Measurements from ENCODE around the gene MPHOSPH6. TPM values are rescaled to one million over a fixed set of nuclear protein-coding genes. Genes with fewer than 3 reads are reported as not detected.

MPHOSPH6 gene
- total RNA-seq, 1 donor: 38.4 TPM

DNA sequence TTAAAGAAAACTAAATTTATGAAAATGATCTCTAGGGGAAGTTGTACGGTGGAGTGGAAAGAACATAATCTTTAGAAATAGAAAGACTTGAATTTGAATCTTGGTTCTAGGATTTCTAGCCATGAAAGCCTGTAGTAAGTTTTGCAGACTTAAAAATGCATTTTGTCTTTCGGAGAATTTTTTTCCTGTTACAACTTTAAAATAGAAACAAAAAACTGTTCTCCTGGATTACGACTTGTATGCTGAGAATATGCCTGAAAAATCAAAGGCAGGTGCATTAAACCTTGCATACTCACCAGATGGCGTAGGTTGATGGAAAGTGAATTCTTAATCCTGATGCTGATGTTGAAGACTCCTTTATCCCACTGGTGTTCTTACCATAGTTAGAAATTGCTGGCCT is 7.5 kb upstream of the MPHOSPH6 start:
- no peak for DNase-seq (ENCODE audit: low read depth)
- TF ChIP-seq, protein P1, sequence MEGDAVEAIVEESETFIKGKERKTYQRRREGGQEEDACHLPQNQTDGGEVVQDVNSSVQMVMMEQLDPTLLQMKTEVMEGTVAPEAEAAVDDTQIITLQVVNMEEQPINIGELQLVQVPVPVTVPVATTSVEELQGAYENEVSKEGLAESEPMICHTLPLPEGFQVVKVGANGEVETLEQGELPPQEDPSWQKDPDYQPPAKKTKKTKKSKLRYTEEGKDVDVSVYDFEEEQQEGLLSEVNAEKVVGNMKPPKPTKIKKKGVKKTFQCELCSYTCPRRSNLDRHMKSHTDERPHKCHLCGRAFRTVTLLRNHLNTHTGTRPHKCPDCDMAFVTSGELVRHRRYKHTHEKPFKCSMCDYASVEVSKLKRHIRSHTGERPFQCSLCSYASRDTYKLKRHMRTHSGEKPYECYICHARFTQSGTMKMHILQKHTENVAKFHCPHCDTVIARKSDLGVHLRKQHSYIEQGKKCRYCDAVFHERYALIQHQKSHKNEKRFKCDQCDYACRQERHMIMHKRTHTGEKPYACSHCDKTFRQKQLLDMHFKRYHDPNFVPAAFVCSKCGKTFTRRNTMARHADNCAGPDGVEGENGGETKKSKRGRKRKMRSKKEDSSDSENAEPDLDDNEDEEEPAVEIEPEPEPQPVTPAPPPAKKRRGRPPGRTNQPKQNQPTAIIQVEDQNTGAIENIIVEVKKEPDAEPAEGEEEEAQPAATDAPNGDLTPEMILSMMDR (IDR thresholded peaks at IDR 0.05; ENCODE audit: insufficient read depth, low read depth, low read length): no peak
- no peak overlapping the region for H3K4me3 ChIP-seq (ENCODE audit: low read depth, low read length)

GRCh38 chr16:82176204-82176603 is 6.2 kb upstream of the MPHOSPH6 start:
- TF ChIP-seq, protein P1 (IDR thresholded peaks at IDR 0.05; ENCODE audit: insufficient read depth, low read depth, low read length): no peak
- H3K4me3 ChIP-seq (ENCODE audit: low read depth, low read length): no peak overlapping the region
- no peak for DNase-seq (ENCODE audit: low read depth)

- no peak overlapping the region for H3K4me3 ChIP-seq (ENCODE audit: low read depth, low read length)
- TF ChIP-seq, protein P1 (IDR thresholded peaks at IDR 0.05; ENCODE audit: insufficient read depth, low read depth, low read length): no peak
- no peak for DNase-seq (ENCODE audit: low read depth)
Measured at GRCh38 chr16:82175627-82176026, 5.6 kb upstream of the MPHOSPH6 start.

GRCh38 chr16:82167670-82168069 is 2.4 kb downstream of the MPHOSPH6 start:
- DNase-seq (ENCODE audit: low read depth): no peak
- TF ChIP-seq, protein P1 (IDR thresholded peaks at IDR 0.05; ENCODE audit: insufficient read depth, low read depth, low read length): no peak

DNA sequence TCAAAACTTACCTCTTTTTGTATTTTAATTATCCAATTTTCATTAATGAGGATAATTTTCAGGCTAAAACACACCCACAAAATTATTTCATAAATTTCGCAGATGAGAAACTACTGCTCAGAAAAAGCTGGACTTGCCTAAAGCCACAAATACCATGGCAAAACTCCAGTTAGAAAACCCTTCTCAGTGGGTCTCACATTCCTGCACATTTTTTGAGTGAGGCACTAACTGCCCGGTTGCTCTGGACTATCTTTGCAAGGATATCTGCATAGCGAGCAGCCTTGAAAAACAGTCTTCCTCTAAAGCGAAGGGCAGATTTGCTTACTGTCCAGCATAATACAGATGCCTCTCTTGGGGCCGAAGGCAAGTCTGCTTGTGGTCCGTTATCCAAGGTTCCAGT is 9.8 kb downstream of the MPHOSPH6 start:
- peak; percentile 36 for DNase-seq (ENCODE audit: low read depth)
- no peak overlapping the region for H3K4me3 ChIP-seq (ENCODE audit: low read depth, low read length)
- TF ChIP-seq, protein P1 (IDR thresholded peaks at IDR 0.05; ENCODE audit: insufficient read depth, low read depth, low read length): no peak

More at GRCh38 chr16:82167670-82168069, 2.4 kb downstream of the MPHOSPH6 start:
- no peak overlapping the region for H3K4me3 ChIP-seq (ENCODE audit: low read depth, low read length)

GRCh38 chr16:82157836-82158235 is 12.2 kb downstream of the MPHOSPH6 start:
- H3K4me3 ChIP-seq (ENCODE audit: low read depth, low read length): no peak overlapping the region
- TF ChIP-seq, protein P1 (IDR thresholded peaks at IDR 0.05; ENCODE audit: insufficient read depth, low read depth, low read length): no peak
- DNase-seq (ENCODE audit: low read depth): peak; percentile 78

DNA sequence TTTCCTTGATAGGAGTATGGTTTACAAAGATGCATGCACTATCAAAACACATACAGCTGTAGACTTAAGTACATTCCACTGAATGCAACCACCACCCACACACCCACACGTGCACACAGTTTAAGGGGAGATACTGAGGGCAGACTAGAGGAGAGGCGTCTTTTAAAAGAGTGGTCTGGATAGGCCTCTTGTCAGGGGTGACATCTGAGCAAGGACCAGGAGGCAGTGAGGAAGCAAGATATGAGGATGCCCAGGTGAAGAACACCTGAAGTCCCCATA is 12.6 kb downstream of the MPHOSPH6 start:
- no peak overlapping the region for H3K4me3 ChIP-seq (ENCODE audit: low read depth, low read length)
- TF ChIP-seq, protein P1 (IDR thresholded peaks at IDR 0.05; ENCODE audit: insufficient read depth, low read depth, low read length): no peak
- DNase-seq (ENCODE audit: low read depth): no peak
